Occipital lobe (tissue), 2 donors: ENCODE data around the gene C11orf68. TPM values are rescaled to one million over a fixed set of nuclear protein-coding genes. Genes with fewer than 3 reads are reported as not detected.

Experiments used
- DNase-seq: peaks from one replicate; lab custom pipeline; 2025; lab: John Stamatoyannopoulos, UW
- total RNA-seq: library from RNA; depleted of rRNA; stranded (reverse); fragments of >200 nt; gene quantifications from one replicate; pipeline ENCODE4 v1.2.3, GENCODE V29; 2014

Gene C11orf68
- total RNA-seq, 1 donor from 2014 or later, result 12.6 TPM

- no peak for DNase-seq
Observed at GRCh38 chr11:65891219-65892136, 27.4 kb downstream of the C11orf68 start.

- DNase-seq, result peak; percentile 96
Observed at GRCh38 chr11:65890324-65891218, 28.3 kb downstream of the C11orf68 start, which contains the start of gene CCDC85B. Gene CCDC85B, plus strand, starts transcription at chr11:65890673. Its CDS starts 111 bp downstream, at chr11:65890784.

DNA sequence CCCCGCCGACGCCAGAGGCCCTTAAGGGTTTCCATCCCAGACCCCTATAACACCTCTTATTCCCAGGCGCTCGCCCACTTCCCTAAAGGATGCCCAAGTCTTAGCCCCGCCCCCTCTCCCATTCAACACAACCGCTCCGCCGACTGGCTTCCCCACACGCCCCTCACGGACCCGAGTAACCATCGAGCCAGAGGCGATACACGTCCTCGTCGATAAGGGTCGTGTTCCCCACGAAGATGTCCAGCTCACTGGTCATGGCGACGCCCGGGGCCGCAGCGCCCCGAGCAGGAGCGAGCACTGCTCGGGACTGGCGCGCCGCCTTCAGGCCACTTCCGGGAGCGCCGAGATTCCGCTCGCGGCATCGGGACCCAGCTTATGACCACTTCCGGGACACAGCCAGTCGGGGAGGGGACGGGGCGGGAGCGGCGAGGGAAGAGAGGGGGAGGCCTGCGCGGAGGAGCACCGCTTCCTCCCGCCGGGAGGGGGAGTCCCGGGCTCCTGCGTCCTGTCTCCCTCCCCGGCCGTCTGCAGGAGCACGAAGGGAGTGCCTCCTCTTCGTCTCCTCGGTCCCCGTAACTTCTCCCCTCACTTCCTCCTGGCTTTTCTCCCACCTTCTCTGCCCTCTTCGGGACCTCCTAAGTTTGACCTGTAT lies 30.6 kb downstream of the C11orf68 start, which contains the start of gene FIBP:
Gene FIBP, minus strand, starts transcription at position 309 of the 652 bp plus-strand sequence. Its CDS starts 53 bp downstream, at position 256.
- peak; percentile 96 for DNase-seq

- no peak for DNase-seq
Observed at GRCh38 chr11:65887723-65888162, 31.1 kb downstream of the C11orf68 start.

GRCh38 chr11:65886826-65887722 lies 31.8 kb downstream of the C11orf68 start:
- DNase-seq, result no peak

DNA sequence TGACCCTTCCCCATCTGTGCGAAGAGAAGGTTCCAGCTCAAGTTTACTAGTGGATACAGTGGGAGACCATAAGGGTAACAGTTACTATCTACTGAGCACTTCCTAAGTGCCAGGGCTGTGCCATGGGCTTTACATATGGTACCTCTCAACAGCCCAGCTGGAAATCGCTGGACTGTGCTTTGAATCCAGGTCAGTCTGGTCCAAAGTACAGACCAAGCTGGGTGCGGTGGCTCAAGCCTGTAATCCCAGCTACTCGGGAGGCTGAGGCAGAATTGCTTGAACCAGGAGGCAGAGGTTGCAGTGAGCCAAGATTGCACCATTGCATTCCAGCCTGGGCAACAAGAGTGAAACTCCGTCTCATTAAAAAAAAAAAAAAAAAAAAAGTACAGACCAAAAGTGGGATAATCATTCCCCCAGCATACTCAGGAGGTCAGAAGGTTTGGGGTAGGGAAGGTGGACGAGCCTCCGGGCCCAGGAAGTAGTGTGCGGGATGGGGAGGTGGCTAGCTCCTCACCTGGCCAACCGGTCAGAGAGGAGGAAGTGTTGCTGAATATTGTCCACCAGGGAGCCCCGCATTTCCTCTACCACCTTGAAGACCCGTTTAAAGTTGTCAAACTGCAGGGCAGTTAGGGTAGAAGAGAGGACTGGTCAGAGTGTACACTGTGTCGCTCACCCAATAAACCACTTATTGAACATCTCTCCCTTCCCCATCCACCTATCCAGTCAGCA lies 32.9 kb downstream of the C11orf68 start:
- no peak for DNase-seq

- no peak for DNase-seq
Observed at GRCh38 chr11:65885231-65885630, 33.6 kb downstream of the C11orf68 start.

- DNase-seq, result peak; percentile 55
Observed at GRCh38 chr11:65884716-65885092, 34.2 kb downstream of the C11orf68 start.

DNA sequence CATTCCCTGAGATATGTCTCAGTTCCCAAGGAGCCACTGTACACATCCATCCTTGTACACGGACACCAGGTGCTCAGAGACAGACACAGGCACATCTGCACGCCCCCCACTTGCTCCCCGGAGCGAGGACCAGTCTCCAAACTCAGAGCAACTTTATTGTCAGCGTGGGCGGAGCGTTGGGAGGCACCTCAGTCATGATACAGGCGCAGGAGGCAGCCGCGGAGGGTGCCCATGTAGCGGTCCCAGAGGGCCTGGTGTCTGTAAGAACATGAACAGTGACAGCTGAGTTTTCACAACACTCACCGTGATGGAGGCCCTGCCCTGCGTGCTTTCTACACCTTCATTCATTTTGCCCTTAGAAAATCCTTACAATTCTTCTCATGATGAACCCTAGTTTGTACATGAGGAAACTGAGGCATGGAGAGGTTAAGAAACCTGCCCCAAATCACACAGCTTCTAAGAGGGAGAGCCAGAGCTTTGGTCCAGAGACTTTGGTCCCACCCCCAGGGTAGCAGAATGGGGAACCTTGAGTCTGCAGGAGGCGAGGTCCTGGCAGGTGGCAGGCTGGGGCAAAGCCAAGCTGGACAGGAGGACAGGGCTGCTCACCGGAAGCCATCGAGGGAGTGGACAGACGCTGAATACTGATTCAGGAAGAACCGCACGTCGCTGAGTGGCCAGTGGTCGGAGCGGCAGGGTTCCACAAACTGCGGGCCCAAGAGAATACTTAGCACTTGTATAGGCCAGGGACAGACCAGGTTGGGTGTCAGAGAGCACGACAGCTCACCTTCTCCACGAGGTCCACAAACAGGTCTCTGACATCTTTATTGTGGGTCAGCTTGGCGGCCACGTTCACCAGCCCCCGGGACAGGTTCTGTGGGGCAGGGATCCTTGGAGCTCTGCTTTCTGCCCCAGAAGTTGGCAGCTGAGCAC lies 34.8 kb downstream of the C11orf68 start:
- DNase-seq, result no peak

- no peak for DNase-seq
Observed at GRCh38 chr11:65883058-65883761, 35.7 kb downstream of the C11orf68 start.

- DNase-seq, result no peak
Observed at GRCh38 chr11:65882120-65883057, 36.5 kb downstream of the C11orf68 start.

DNA sequence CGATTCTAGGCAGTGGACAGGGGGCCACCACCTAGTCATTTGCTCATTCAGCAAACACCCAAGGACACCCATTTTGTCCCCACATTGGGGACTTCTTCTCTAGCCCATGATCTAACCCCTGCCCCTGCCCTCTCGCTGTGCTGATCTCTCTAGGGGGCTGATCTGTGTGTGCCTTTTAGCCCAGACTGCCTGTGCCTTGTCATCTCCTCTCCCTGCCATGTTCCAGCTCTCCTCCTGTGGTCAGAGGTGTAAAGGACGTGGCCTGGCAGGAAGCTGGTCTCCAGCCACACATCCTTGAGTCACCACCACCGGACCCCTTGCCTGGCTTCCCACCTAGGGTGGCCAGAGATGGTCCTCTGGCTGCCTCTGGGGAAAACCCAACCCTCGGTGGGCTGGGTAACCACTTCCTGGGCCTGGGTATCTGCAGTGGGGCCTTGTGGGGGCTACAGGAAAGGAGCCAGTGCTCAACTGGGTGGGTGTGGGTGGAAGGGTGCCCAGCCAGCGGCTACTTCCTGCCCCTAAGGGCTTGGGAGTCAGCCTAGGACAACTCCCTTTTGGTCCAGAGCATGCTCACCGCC lies 37.9 kb downstream of the C11orf68 start:
- no peak for DNase-seq

DNA sequence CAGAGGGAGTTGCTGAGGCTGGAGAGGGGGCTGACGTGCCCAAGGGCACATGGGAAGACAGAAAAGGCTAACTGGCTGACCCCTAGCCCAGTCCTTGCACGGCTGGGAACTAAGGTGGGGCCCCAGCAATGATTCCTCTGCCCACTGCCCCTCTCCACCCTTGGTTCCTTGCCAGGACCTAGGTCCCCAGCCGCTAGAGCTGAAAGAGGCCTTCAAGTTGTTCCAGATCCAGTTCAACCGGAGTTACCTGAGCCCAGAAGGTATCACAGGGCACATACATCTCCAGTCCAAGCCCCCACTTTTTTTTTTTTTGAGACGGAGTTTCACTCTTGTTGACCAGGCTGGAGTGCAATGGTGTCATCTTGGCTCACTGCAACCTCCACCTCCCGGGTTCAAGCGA lies 38.8 kb downstream of the C11orf68 start:
- no peak for DNase-seq

- no peak for DNase-seq
Observed at GRCh38 chr11:65879617-65880016, 39.2 kb downstream of the C11orf68 start, which contains the start of gene CTSW. Gene CTSW, plus strand, starts transcription at chr11:65879837. Its CDS starts 18 bp downstream, at chr11:65879855.

- peak; percentile 84 for DNase-seq
Observed at GRCh38 chr11:65873318-65874156, 45.3 kb downstream of the C11orf68 start.
